PFSK-1 (cell line): ENCODE results near the gene IFT80.

ENCODE experiments used
- FOXP2 ChIP-seq: optimal IDR thresholded peaks from 2 replicates; pipeline ENCODE3; 2011; ENCODE audit warnings: borderline replicate concordance, control low read depth, inconsistent platforms; ENCODE audit not compliant: insufficient read depth; ENCODE audit errors: extremely low read length, extremely low read depth
- POLR2AphosphoS5 ChIP-seq: IDR thresholded peaks from 2 replicates; pipeline ENCODE4 v1.6.1; 2012; ENCODE audit warnings: low read depth, mild to moderate bottlenecking, control low read depth, low read length, moderate library complexity
- SIN3A ChIP-seq: IDR thresholded peaks from 2 replicates; pipeline ENCODE4 v1.6.1; 2012; ENCODE audit warnings: mild to moderate bottlenecking, low read length, moderate library complexity, borderline replicate concordance; ENCODE audit not compliant: insufficient read depth
- TAF1 ChIP-seq: IDR thresholded peaks from 2 replicates; pipeline ENCODE4 v1.6.1; 2012; ENCODE audit warnings: low read length, control low read depth, borderline replicate concordance; ENCODE audit not compliant: insufficient read depth
- TF ChIP-seq, protein P1 (sequence below), 2 experiments: IDR thresholded peaks; 2 replicates each; pipeline versions ENCODE4 v1.6.1 to v1.8.0; 2011 to 2012; ENCODE audit warnings: low read depth in 2 of 2, low read length in 2 of 2, control low read depth in 1 of 2, inconsistent platforms in 1 of 2, mild to moderate bottlenecking in 1 of 2, moderate library complexity in 1 of 2; ENCODE audit not compliant: insufficient read depth in 1 of 2

IFT80 gene

DNA sequence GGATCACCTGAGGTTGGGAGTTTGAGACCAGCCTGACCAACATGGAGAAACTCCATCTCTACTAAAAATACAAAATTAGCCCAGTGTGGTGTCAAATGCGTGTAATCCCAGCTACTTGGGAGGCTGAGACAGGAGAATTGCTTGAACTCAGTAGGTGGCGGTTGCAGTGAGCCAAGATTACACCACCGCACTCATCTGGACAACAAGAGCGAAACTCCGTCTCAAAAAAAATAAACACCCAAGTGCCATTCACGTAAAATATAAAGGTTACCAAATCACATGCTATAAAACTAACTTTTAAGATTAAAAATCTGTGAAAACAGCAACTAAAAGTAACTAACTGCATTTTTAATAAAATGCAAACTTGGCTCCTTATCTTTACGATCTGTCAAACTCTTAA is 41.7 kb upstream of the IFT80 start:
- TF ChIP-seq FOXP2, result no peak
- no peak for TF ChIP-seq SIN3A
- TF ChIP-seq, protein P1, sequence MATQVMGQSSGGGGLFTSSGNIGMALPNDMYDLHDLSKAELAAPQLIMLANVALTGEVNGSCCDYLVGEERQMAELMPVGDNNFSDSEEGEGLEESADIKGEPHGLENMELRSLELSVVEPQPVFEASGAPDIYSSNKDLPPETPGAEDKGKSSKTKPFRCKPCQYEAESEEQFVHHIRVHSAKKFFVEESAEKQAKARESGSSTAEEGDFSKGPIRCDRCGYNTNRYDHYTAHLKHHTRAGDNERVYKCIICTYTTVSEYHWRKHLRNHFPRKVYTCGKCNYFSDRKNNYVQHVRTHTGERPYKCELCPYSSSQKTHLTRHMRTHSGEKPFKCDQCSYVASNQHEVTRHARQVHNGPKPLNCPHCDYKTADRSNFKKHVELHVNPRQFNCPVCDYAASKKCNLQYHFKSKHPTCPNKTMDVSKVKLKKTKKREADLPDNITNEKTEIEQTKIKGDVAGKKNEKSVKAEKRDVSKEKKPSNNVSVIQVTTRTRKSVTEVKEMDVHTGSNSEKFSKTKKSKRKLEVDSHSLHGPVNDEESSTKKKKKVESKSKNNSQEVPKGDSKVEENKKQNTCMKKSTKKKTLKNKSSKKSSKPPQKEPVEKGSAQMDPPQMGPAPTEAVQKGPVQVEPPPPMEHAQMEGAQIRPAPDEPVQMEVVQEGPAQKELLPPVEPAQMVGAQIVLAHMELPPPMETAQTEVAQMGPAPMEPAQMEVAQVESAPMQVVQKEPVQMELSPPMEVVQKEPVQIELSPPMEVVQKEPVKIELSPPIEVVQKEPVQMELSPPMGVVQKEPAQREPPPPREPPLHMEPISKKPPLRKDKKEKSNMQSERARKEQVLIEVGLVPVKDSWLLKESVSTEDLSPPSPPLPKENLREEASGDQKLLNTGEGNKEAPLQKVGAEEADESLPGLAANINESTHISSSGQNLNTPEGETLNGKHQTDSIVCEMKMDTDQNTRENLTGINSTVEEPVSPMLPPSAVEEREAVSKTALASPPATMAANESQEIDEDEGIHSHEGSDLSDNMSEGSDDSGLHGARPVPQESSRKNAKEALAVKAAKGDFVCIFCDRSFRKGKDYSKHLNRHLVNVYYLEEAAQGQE (IDR thresholded peaks at IDR 0.05; ENCODE audit: insufficient read depth in 1 of 2, low read depth in 2 of 2, low read length in 2 of 2), result no peak
- TF ChIP-seq POLR2AphosphoS5, result no peak
- TF ChIP-seq TAF1, result no peak

DNA sequence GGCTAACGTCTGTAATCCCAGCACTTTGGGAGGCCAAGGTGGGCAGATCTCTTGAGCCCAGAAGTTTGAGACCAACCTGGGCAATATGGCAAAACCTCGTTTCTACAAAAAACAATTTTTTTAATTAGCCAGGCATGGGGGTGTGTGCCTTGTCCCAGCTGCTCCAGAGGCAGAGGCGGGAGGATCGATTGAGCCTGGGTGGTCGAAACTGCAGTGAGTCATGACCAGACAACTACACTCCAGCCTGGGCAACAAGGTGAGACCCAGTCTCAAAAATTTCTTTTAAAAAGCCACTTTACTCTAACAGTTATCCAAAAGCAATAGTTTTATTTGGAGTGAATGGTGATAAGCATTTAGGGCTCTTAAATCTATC is 38.0 kb upstream of the IFT80 start:
- TF ChIP-seq TAF1 (no peak), POLR2AphosphoS5 (no peak), FOXP2 (no peak), SIN3A (no peak)
- TF ChIP-seq, protein P1 (IDR thresholded peaks at IDR 0.05; ENCODE audit: insufficient read depth in 1 of 2, low read depth in 2 of 2, low read length in 2 of 2), result no peak

DNA sequence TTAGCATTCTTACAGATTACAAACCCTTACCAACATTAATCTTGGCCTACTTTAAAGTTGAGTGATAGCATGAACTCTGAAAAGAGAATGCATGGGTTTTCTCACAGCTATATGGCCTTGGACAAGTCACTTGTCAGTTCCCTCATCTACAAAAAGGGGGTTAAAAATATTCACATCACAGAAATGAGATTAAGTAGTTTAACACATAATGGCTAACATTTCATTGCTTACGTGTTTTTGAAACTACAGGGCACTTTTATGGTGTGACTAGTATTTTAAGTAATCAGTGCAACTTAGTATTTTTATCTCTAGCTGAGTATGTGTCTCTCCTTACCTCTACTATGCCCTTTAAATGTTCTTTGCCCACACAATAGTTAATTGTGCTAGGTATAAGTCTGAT is 36.7 kb upstream of the IFT80 start:
- TF ChIP-seq SIN3A (no peak), TAF1 (no peak), POLR2AphosphoS5 (no peak), FOXP2 (no peak)
- TF ChIP-seq, protein P1 (IDR thresholded peaks at IDR 0.05; ENCODE audit: insufficient read depth in 1 of 2, low read depth in 2 of 2, low read length in 2 of 2), result no peak

DNA sequence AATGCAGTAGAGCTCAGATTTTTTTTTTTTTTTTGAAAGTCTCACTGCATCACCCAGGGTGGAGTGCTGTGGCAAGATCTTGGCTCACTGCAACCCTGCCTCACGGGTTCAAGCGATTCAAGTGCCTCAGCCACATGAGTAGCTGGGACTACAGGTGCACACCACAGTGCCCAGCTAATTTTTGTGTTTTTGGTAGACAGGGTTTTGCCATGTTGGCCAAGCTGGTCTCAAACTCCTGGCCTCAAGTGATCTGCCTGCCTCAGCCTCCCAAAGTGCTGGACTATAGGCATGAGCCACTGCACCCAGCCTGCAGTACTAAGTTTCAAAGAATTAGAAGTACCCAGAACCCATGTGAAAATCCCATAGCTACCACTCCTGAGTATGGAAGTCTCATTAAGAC is 36.1 kb upstream of the IFT80 start:
- TF ChIP-seq POLR2AphosphoS5, result no peak

DNA sequence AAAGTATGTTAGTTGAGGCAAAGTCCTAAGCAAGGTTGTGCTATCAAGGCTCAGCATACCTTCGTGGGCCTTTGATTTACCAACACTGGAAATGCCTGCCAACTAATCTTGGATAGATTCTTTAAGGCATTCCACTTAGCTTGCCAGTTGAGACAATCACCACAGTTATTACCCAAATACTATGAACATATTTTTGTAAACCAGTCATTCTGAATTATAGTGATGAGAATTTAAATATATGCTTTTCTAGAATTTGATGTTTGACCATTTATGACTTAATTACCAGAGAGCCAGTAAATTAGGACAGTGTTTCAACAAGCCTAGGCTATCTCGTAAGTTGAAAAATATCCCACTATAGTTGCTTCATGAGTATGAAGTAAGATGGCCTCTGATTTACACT is 35.0 kb upstream of the IFT80 start:
- TF ChIP-seq SIN3A (no peak), POLR2AphosphoS5 (no peak), TAF1 (no peak), FOXP2 (no peak)
- TF ChIP-seq, protein P1 (IDR thresholded peaks at IDR 0.05; ENCODE audit: insufficient read depth in 1 of 2, low read depth in 2 of 2, low read length in 2 of 2), result no peak
